MM.1S (cell line): ENCODE measurements around the gene ANKRD65.
A peak's percentile ranks its signal among the peaks of the same experiment; 100 is the strongest.

Experiments used
- DNase-seq: peaks from one replicate; pipeline ENCODE4 v3.0.0-alpha.2; 2015
- H2AFZ ChIP-seq: fragments of 300-600 bp; sonication (generic); 2 replicates; pipeline ENCODE4 v1.6.0; 2016; ENCODE audit warnings: antibody characterized with exemption, low read length
- H3F3A ChIP-seq: fragments of 300-600 bp; sonication (generic); 2 replicates; pipeline ENCODE4 v1.6.1; 2016; ENCODE audit warnings: mild to moderate bottlenecking, antibody characterized with exemption, low read length, moderate library complexity, mixed read lengths; ENCODE audit not compliant: insufficient read depth
- H3K27ac ChIP-seq: fragments of 300-600 bp; sonication (generic); 2 replicates; pipeline ENCODE4 v1.5.1; 2016; ENCODE audit warnings: mild to moderate bottlenecking, low read length
- H3K27me3 ChIP-seq: fragments of 300-600 bp; sonication (generic); replicated peaks from 2 replicates; pipeline ENCODE4 v1.6.0; 2016; ENCODE audit warnings: low read length; ENCODE audit not compliant: insufficient read depth
- H3K36me3 ChIP-seq: fragments of 300-600 bp; sonication (generic); replicated peaks from 2 replicates; pipeline ENCODE4 v1.6.1; 2016; ENCODE audit warnings: mild to moderate bottlenecking, low read length, mixed read lengths; ENCODE audit not compliant: insufficient read depth
- H3K4me1 ChIP-seq: fragments of 300-600 bp; sonication (generic); 2 replicates; pipeline ENCODE4 v1.6.1; 2016; ENCODE audit warnings: low read length, mixed read lengths
- H3K4me2 ChIP-seq: fragments of 300-600 bp; sonication (generic); 2 replicates; pipeline ENCODE4 v1.6.0; 2016; ENCODE audit warnings: low read depth, low read length
- H3K4me3 ChIP-seq: fragments of 300-600 bp; sonication (generic); 2 replicates; pipeline ENCODE4 v1.5.1; 2016; ENCODE audit warnings: low read length, mixed read lengths
- H3K79me2 ChIP-seq: fragments of 300-600 bp; sonication (generic); 2 replicates; pipeline ENCODE4 v1.6.1; 2016; ENCODE audit warnings: mixed run types, low read length, mixed read lengths
- H3K9ac ChIP-seq: fragments of 300-600 bp; sonication (generic); 2 replicates; pipeline ENCODE4 v1.6.1; 2016; ENCODE audit warnings: low read length, mixed read lengths
- H3K9me2 ChIP-seq: fragments of 300-600 bp; sonication (generic); replicated peaks from 2 replicates; pipeline ENCODE4 v1.6.1; 2016; ENCODE audit warnings: mild to moderate bottlenecking, low read length, mixed read lengths; ENCODE audit not compliant: insufficient read depth
- H3K9me3 ChIP-seq: fragments of 300-600 bp; sonication (generic); replicated peaks from 2 replicates; pipeline ENCODE4 v1.6.1; 2016; ENCODE audit warnings: mild to moderate bottlenecking, low read length, mixed read lengths; ENCODE audit not compliant: insufficient read depth
- H4K20me1 ChIP-seq: fragments of 300-600 bp; sonication (generic); 2 replicates; pipeline ENCODE4 v1.6.1; 2016; ENCODE audit warnings: mild to moderate bottlenecking, low read length, moderate library complexity, mixed read lengths; ENCODE audit not compliant: insufficient read depth
- EZH2 ChIP-seq: fragments of 300-600 bp; sonication (generic); optimal IDR thresholded peaks from 2 replicates; pipeline ENCODE3; 2017; ENCODE audit warnings: low read depth, mild to moderate bottlenecking, antibody characterized with exemption, low read length, mixed read lengths
- EZH2phosphoT487 ChIP-seq: fragments of 300-600 bp; sonication (generic); IDR thresholded peaks from 2 replicates; pipeline ENCODE4 v1.6.1; 2018; ENCODE audit warnings: antibody characterized with exemption, low read length
- TF ChIP-seq, protein P1 (sequence below): fragments of 300-600 bp; sonication (generic); IDR thresholded peaks from 2 replicates; pipeline ENCODE4 v1.5.1; 2016; ENCODE audit warnings: antibody characterized with exemption, low read length, mixed read lengths

Gene ANKRD65

DNA sequence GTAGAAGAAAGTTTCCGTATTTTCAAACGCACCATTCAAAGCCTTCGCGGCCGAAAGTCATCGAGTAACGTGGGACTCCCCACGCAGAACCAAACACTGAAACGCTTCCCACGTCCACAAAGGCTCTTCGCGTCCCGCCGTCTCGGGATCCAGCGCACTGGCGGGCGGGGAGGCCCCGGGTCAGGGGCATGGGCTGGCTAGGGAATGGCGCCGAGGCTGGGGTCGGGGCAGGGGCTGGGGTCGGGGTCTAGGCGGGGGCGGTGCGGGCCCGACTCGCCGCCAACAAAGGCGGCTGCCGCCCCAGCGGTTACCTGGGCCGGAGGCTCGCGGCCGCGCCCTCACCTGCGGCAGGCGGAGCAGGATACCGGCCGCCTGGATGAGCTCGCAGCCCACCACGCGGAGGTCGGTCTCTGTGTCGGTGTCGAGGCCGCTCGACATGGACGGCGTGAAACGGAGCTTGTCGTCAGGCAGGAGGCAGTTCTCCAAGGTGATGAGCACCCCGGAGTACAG, 22.3 kb downstream of the ANKRD65 start:
- H3K4me1 ChIP-seq: peaks cover 14% of the 10 kb centered on the region
- TF ChIP-seq EZH2 (no peak), EZH2phosphoT487 (no peak)
- TF ChIP-seq, protein P1, sequence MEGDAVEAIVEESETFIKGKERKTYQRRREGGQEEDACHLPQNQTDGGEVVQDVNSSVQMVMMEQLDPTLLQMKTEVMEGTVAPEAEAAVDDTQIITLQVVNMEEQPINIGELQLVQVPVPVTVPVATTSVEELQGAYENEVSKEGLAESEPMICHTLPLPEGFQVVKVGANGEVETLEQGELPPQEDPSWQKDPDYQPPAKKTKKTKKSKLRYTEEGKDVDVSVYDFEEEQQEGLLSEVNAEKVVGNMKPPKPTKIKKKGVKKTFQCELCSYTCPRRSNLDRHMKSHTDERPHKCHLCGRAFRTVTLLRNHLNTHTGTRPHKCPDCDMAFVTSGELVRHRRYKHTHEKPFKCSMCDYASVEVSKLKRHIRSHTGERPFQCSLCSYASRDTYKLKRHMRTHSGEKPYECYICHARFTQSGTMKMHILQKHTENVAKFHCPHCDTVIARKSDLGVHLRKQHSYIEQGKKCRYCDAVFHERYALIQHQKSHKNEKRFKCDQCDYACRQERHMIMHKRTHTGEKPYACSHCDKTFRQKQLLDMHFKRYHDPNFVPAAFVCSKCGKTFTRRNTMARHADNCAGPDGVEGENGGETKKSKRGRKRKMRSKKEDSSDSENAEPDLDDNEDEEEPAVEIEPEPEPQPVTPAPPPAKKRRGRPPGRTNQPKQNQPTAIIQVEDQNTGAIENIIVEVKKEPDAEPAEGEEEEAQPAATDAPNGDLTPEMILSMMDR: no peak
- peaks cover 79% of the 10 kb centered on the region for H3K79me2 ChIP-seq
- H3K9ac ChIP-seq: peak overlapping the region; percentile 97
- peak overlapping the region; percentile 99 for H3K4me3 ChIP-seq
- peak overlapping the region; percentile 33; the same call in 1 of the 2 replicates for H3K27ac ChIP-seq
- no peaks in the 10 kb centered on the region for H4K20me1 ChIP-seq
- peaks cover 11% of the 10 kb centered on the region for H3K36me3 ChIP-seq
- H3F3A ChIP-seq: peaks cover 11% of the 10 kb centered on the region
- DNase-seq: no peak
- H3K4me2 ChIP-seq: peak overlapping the region; percentile 90
- H3K9me3 ChIP-seq: no peaks in the 10 kb centered on the region
- 0 out of 2 replicates have a peak overlapping the region, but pooled peaks have one; percentile 42 for H2AFZ ChIP-seq
- no peaks in the 10 kb centered on the region for H3K9me2 ChIP-seq
- no peaks in the 10 kb centered on the region for H3K27me3 ChIP-seq

DNA sequence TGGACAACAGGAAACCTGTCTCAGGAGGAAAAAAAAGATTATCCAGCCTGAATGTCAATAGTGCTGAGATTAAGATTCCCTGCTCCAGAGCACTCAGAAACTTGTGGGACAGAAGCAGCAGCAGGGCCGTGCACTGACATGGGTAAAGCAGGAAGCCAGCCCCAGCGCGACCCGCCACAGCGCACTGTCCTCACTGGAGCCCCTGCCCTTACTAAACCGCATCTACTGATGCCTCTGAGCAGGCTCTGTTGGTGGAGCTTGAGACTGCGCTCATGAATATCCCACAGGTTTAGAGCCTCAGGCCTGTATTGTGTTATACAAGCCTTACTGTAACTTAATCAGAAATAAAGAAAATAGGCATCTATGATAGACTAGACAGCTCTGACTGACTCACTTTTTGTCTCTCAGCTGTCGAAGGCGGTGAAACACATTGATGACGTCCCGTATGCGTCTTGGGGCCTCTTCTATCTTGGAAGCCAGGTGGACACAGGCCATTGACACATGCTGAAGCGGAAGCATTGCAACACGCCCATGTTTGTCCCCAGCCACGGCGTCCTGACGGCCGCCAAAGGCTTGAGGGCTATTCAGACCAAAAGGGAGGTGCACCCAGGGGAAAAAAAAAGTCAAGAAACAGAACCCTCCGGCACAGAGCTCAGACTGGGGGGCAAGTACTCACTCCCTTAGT, 23.1 kb downstream of the ANKRD65 start:
- Histone ChIP-seq H3K9me2 (no peaks in the 10 kb centered on the region), H3K27ac (no peak overlapping the region), H3K79me2 (peaks cover 84% of the 10 kb centered on the region), H3K4me1 (peaks cover 14% of the 10 kb centered on the region), H3K4me2 (peak overlapping the region; percentile 90), H2AFZ (no peak overlapping the region), H3K27me3 (no peaks in the 10 kb centered on the region), H4K20me1 (no peaks in the 10 kb centered on the region), H3F3A (peaks cover 8% of the 10 kb centered on the region), H3K9ac (peak overlapping the region; percentile 97; the same call in 1 of the 2 replicates), H3K4me3 (peak overlapping the region; percentile 99), H3K36me3 (peaks cover 18% of the 10 kb centered on the region), H3K9me3 (no peaks in the 10 kb centered on the region)
- no peak for DNase-seq
- TF ChIP-seq EZH2phosphoT487 (no peak), EZH2 (no peak)
- TF ChIP-seq, protein P1: no peak

DNA sequence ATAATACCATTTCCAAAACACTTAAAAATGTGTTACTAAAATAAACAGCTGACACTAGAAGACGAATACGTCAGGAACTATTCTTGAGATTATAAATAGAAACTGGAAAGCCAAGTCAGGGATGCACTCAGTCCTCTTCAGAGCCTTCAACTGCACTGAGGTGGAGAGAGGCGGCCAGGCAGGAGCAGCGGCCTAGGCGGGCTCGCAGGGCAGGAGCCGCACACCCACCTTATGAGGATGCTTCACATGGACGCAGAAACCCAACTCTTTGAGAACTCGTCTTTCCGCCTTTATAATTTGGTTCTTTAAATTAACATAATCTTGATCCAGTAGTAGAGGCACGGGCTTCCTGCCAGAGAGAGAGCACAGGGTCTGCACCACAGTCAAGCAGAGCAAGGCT, 25.9 kb downstream of the ANKRD65 start:
- no peak overlapping the region for H3K4me3 ChIP-seq
- no peaks in the 10 kb centered on the region for H3F3A ChIP-seq
- no peak overlapping the region for H2AFZ ChIP-seq
- no peak overlapping the region for H3K4me2 ChIP-seq
- peaks cover 77% of the 10 kb centered on the region for H3K79me2 ChIP-seq
- no peak for DNase-seq
- H3K4me1 ChIP-seq: peaks cover 5% of the 10 kb centered on the region
- no peaks in the 10 kb centered on the region for H3K9me3 ChIP-seq
- H4K20me1 ChIP-seq: no peaks in the 10 kb centered on the region
- no peak overlapping the region for H3K27ac ChIP-seq
- no peaks in the 10 kb centered on the region for H3K27me3 ChIP-seq
- no peak for TF ChIP-seq EZH2
- TF ChIP-seq EZH2phosphoT487: no peak
- no peak overlapping the region for H3K9ac ChIP-seq
- peaks cover 25% of the 10 kb centered on the region for H3K36me3 ChIP-seq
- no peaks in the 10 kb centered on the region for H3K9me2 ChIP-seq

DNA sequence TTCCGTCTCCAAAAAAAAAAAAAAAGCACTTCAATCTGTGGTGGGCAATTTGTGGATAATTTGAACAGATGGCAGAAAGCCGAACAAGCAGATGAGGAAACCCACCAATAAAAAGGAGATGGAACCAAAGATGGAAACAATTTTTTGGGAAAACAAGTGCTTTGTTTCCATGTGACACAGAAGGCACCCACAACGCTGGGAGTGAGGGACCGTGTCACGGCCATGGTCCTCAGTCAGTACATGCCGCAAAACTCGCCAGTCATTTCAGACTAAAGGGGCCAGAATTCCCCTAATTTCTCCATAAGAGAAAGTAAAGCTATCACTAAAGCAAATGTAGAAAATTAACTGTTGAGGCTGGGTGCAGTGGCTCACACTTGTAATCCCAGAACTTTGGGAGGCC, 27.0 kb downstream of the ANKRD65 start:
- Histone ChIP-seq H3K9me2 (no peaks in the 10 kb centered on the region), H3K27ac (no peak overlapping the region), H3K4me2 (no peak overlapping the region), H4K20me1 (no peaks in the 10 kb centered on the region), H2AFZ (no peak overlapping the region), H3F3A (no peaks in the 10 kb centered on the region), H3K9ac (no peak overlapping the region), H3K27me3 (no peaks in the 10 kb centered on the region), H3K4me3 (no peak overlapping the region), H3K9me3 (no peaks in the 10 kb centered on the region), H3K79me2 (peaks cover 70% of the 10 kb centered on the region), H3K36me3 (peaks cover 29% of the 10 kb centered on the region), H3K4me1 (peaks cover 5% of the 10 kb centered on the region)
- no peak for TF ChIP-seq EZH2
- TF ChIP-seq EZH2phosphoT487: no peak
- TF ChIP-seq, protein P1: no peak
- no peak for DNase-seq
